GM12801 (cell line): ENCODE measurements around the gene SMC5.

ENCODE experiments used
- CTCF ChIP-seq: IDR thresholded peaks from one replicate; pipeline ENCODE4 v1.5.1; 2011; ENCODE audit warnings: control low read depth; ENCODE audit not compliant: insufficient read length; ENCODE audit errors: extremely low read depth

SMC5 gene

GRCh38 chr9:70258692-70259511 lies at the start of gene SMC5:
SMC5 (plus strand) TSS chr9:70258978; CDS start chr9:70259079, 101 bp downstream.
- TF ChIP-seq CTCF: no peak

- TF ChIP-seq CTCF: no peak
Observed at GRCh38 chr9:70217029-70217428, 41.7 kb upstream of the SMC5 start.

GRCh38 chr9:70218767-70219166 lies 40.0 kb upstream of the SMC5 start:
- no peak for TF ChIP-seq CTCF

GRCh38 chr9:70220216-70220615 lies 38.6 kb upstream of the SMC5 start:
- no peak for TF ChIP-seq CTCF

- TF ChIP-seq CTCF: no peak
Observed at GRCh38 chr9:70222354-70222753, 36.4 kb upstream of the SMC5 start.

GRCh38 chr9:70228118-70228517 lies 30.7 kb upstream of the SMC5 start:
- no peak for TF ChIP-seq CTCF

- no peak for TF ChIP-seq CTCF
Observed at GRCh38 chr9:70228611-70229010, 30.2 kb upstream of the SMC5 start.
